ENCODE results near the gene SLC24A3. TPM values are rescaled to one million over a fixed set of nuclear protein-coding genes. Genes with fewer than 3 reads are reported as not detected.

The SLC24A3 gene
- total RNA-seq, 1 experiment from 2014 or later, result 0.34 TPM

- Histone ChIP-seq H3K27ac (no peak overlapping the region), H3K27me3 (no peaks in the 10 kb centered on the region; the same call in 1 of the 2 replicates), H3K4me3 (no peak overlapping the region), H3K4me1 (peaks cover 6% of the 10 kb centered on the region; the same call in 1 of the 2 replicates), H3K36me3 (no peaks in the 10 kb centered on the region), H3K9me3 (replicated peaks) (no peaks in the 10 kb centered on the region)
- no peak for DNase-seq
Measured at GRCh38 chr20:19378058-19378457, 165.6 kb downstream of the SLC24A3 start.

DNA sequence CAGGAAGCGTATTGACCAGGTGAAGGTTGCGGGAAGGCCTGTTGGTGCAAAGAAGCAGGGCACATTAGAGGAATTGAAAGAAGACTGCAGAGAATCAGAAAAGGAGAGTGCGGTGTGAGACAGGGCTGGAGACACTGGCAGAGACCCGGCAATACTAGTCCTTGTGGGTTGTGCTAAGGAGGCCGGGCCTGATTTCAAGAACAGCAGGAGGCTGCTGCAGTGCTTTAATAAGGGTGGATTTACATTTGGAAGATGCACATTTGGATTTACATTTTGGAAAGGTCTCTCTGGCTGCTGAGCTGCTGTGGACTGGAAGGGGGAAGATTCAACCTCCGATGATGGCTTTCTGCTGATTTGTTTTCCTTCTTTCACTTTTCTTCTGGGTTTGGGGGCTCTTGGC lies 167.8 kb downstream of the SLC24A3 start:
- no peaks in the 10 kb centered on the region for H3K36me3 ChIP-seq
- DNase-seq, result no peak
- H3K4me3 ChIP-seq, result no peak overlapping the region
- H3K27ac ChIP-seq, result no peak overlapping the region
- H3K9me3 ChIP-seq (replicated peaks), result no peaks in the 10 kb centered on the region
- peaks cover 6% of the 10 kb centered on the region; the same call in 1 of the 2 replicates for H3K4me1 ChIP-seq
- H3K27me3 ChIP-seq, result no peaks in the 10 kb centered on the region; the same call in 1 of the 2 replicates

DNA sequence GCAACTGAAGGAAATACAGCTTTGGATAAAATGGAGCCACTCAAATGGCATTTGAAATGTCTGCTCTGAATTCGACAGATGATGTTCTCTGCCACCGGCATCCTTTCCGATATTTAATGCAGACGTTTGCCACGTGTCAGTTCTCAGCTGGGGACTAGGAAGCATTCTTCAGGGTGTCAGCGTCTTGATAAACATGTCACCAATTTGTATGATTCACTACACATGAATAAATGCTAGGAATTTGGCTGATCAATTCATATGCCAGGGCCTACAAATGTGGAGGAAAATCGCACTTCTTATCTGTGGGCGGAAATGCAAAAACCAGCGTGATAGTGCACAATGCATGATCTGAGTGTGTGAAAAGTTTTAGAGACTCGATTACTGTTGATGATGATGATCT lies 169.5 kb downstream of the SLC24A3 start:
- Histone ChIP-seq H3K4me1 (no peaks in the 10 kb centered on the region), H3K36me3 (no peaks in the 10 kb centered on the region), H3K27me3 (no peaks in the 10 kb centered on the region; the same call in 1 of the 2 replicates), H3K4me3 (no peak overlapping the region), H3K9me3 (replicated peaks) (no peaks in the 10 kb centered on the region), H3K27ac (no peak overlapping the region)
- no peak for DNase-seq

DNA sequence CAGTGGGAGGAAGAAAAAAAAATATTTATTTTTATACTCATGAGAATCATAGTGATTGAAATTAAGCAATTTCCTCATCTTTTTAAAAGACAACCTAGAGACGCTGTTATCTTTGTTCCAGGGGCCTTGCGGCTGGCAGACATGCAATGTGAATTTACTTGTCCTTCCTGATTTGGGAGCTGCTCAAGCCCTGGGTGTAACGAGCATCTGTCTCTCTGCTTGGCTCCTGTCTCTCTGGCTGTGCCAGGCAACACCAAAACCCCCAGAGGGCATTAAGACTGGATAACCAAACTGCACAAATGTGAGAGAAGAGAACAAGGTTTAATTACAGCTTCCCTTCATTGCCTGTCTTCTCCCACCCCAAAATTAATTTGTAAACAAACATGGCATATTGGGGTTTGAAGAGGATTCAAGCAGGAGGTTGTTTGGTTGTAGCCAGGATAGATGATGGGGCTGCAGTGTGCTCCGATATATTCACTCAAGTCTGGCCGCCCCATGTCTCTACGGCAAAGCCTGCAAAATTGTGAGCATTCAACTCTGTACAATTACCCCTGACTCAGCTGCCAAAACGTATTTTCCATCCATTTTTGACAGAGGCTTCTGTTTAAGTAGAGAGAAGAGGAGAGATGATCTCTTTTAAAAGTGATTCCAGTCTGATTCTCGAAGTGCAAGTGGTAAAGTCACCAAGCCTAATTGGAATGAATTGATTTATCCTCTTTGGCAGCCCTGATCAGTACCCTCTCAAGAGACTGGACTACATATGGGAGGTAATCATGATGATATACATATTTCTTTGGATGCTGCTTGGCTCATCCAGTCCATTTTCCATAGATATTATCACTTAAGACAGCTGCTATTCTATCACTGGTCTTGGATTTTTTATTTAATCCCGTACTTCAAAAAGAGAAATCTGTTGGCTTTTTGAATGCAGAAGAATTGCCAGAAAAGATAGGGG lies 170.2 kb downstream of the SLC24A3 start:
- Histone ChIP-seq H3K4me3 (no peak overlapping the region), H3K27ac (no peak overlapping the region), H3K4me1 (no peaks in the 10 kb centered on the region), H3K9me3 (replicated peaks) (no peaks in the 10 kb centered on the region), H3K27me3 (no peaks in the 10 kb centered on the region), H3K36me3 (no peaks in the 10 kb centered on the region)
- DNase-seq, result no peak

GRCh38 chr20:19384940-19385339 lies 172.5 kb downstream of the SLC24A3 start:
- DNase-seq, result no peak
- no peaks in the 10 kb centered on the region; the same call in 1 of the 2 replicates for H3K9me3 ChIP-seq (replicated peaks)
- H3K27me3 ChIP-seq, result no peaks in the 10 kb centered on the region
- H3K27ac ChIP-seq, result no peak overlapping the region
- H3K4me3 ChIP-seq, result no peak overlapping the region
- H3K4me1 ChIP-seq, result no peaks in the 10 kb centered on the region
- no peaks in the 10 kb centered on the region for H3K36me3 ChIP-seq

DNA sequence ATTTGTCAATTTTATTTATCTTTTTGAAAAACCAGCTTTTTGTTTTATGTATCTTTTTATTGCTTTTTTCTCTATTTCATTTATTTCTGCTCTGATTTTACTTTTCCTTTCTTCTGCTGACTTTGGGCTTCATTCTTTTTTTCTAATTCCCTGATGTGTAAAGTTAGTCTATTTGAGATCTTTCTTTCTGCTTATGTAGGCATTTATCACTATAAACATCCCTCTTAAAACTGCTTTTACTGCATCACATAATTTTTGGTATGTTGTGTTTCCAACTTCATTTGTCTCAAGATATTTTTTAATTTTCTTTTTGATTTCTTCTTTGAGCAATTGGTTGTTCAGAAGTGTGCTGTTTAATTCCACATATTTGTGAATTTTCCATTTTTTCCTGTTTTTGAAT lies 174.8 kb downstream of the SLC24A3 start:
- H3K4me3 ChIP-seq, result no peak overlapping the region
- no peaks in the 10 kb centered on the region; the same call in 1 of the 2 replicates for H3K9me3 ChIP-seq (replicated peaks)
- H3K36me3 ChIP-seq, result no peaks in the 10 kb centered on the region
- no peaks in the 10 kb centered on the region for H3K27me3 ChIP-seq
- DNase-seq, result no peak
- no peak overlapping the region for H3K27ac ChIP-seq
- H3K4me1 ChIP-seq, result no peaks in the 10 kb centered on the region

- no peak for DNase-seq
- H3K9me3 ChIP-seq (replicated peaks), result no peaks in the 10 kb centered on the region; the same call in 1 of the 2 replicates
- H3K27me3 ChIP-seq, result no peaks in the 10 kb centered on the region
- H3K4me1 ChIP-seq, result no peaks in the 10 kb centered on the region
- no peaks in the 10 kb centered on the region for H3K36me3 ChIP-seq
- no peak overlapping the region for H3K4me3 ChIP-seq
- no peak overlapping the region for H3K27ac ChIP-seq
Measured at GRCh38 chr20:19392344-19393130, 180.1 kb downstream of the SLC24A3 start.

GRCh38 chr20:19396460-19397081 lies 184.1 kb downstream of the SLC24A3 start:
- no peaks in the 10 kb centered on the region for H3K27me3 ChIP-seq
- DNase-seq, result no peak
- no peaks in the 10 kb centered on the region for H3K9me3 ChIP-seq (replicated peaks)
- H3K27ac ChIP-seq, result no peak overlapping the region
- no peaks in the 10 kb centered on the region for H3K36me3 ChIP-seq
- H3K4me3 ChIP-seq, result no peak overlapping the region
- H3K4me1 ChIP-seq, result no peaks in the 10 kb centered on the region

- H3K4me3 ChIP-seq, result no peak overlapping the region
- H3K9me3 ChIP-seq (replicated peaks), result no peaks in the 10 kb centered on the region
- H3K27ac ChIP-seq, result no peak overlapping the region
- DNase-seq, result no peak
- no peaks in the 10 kb centered on the region for H3K36me3 ChIP-seq
- no peaks in the 10 kb centered on the region for H3K4me1 ChIP-seq
- H3K27me3 ChIP-seq, result no peaks in the 10 kb centered on the region
Measured at GRCh38 chr20:19397226-19397625, 184.8 kb downstream of the SLC24A3 start.

GRCh38 chr20:19397666-19398065 lies 185.2 kb downstream of the SLC24A3 start:
- DNase-seq, result no peak
- no peaks in the 10 kb centered on the region for H3K36me3 ChIP-seq
- H3K4me1 ChIP-seq, result no peaks in the 10 kb centered on the region
- H3K9me3 ChIP-seq (replicated peaks), result no peaks in the 10 kb centered on the region
- H3K4me3 ChIP-seq, result no peak overlapping the region
- H3K27me3 ChIP-seq, result no peaks in the 10 kb centered on the region
- H3K27ac ChIP-seq, result no peak overlapping the region

DNA sequence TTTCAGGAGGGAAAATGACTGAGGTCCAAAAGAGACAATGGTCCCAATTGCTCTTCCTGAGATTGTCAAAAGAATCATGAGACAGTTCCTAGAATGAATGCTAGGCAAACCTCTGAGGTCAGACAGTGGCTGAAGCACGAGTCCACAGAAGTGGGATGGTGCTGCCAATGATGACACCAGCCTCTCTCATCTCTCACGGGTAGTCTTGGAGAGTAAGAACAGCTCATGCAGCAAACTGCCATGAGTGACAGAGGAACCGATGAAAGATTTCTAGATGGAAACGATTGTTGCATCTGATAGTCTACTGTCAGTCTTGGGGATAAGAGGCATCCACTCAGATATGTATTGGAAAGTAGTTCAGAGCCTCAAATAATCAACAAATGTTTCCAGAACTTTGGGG lies 188.7 kb downstream of the SLC24A3 start:
- Histone ChIP-seq H3K9me3 (replicated peaks) (no peaks in the 10 kb centered on the region), H3K27me3 (no peaks in the 10 kb centered on the region), H3K4me1 (no peaks in the 10 kb centered on the region), H3K4me3 (no peak overlapping the region), H3K36me3 (no peaks in the 10 kb centered on the region), H3K27ac (no peak overlapping the region)
- DNase-seq, result no peak

DNA sequence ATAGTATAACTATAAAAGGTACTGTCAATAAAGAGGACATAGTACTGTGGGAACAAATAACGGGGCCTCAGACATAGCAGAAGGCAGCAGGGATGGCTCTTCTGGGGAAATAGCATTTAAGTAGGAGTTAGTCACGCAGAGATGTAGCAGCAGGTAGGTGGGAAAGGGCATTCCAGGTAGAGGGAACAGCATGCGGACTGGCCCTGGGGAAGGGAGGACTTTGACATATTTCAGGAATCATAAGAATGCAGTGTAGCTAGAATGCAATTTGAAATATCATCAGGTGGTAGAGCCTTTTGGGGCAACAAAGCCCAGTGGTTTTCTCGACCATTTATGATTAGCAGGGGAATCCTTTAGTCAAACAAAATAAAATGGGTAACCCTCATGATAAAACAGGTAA lies 191.1 kb downstream of the SLC24A3 start:
- H3K27ac ChIP-seq, result no peak overlapping the region
- no peaks in the 10 kb centered on the region for H3K27me3 ChIP-seq
- H3K9me3 ChIP-seq (replicated peaks), result no peaks in the 10 kb centered on the region
- no peaks in the 10 kb centered on the region for H3K4me1 ChIP-seq
- DNase-seq, result no peak
- no peaks in the 10 kb centered on the region for H3K36me3 ChIP-seq
- no peak overlapping the region for H3K4me3 ChIP-seq

- no peaks in the 10 kb centered on the region for H3K27me3 ChIP-seq
- H3K36me3 ChIP-seq, result no peaks in the 10 kb centered on the region
- H3K27ac ChIP-seq, result no peak overlapping the region
- no peak overlapping the region for H3K4me3 ChIP-seq
- no peaks in the 10 kb centered on the region for H3K9me3 ChIP-seq (replicated peaks)
- no peaks in the 10 kb centered on the region for H3K4me1 ChIP-seq
- DNase-seq, result no peak
Measured at GRCh38 chr20:19404826-19405225, 192.4 kb downstream of the SLC24A3 start.

GRCh38 chr20:19405958-19406357 lies 193.5 kb downstream of the SLC24A3 start:
- no peak overlapping the region for H3K4me3 ChIP-seq
- H3K9me3 ChIP-seq (replicated peaks), result no peaks in the 10 kb centered on the region
- no peak overlapping the region for H3K27ac ChIP-seq
- no peaks in the 10 kb centered on the region for H3K4me1 ChIP-seq
- H3K36me3 ChIP-seq, result no peaks in the 10 kb centered on the region
- DNase-seq, result no peak
- H3K27me3 ChIP-seq, result no peaks in the 10 kb centered on the region

GRCh38 chr20:19406381-19406780 lies 193.9 kb downstream of the SLC24A3 start:
- H3K4me3 ChIP-seq, result no peak overlapping the region

More at GRCh38 chr20:19406381-19406780, 193.9 kb downstream of the SLC24A3 start:
- Histone ChIP-seq H3K9me3 (replicated peaks) (no peaks in the 10 kb centered on the region), H3K4me1 (no peaks in the 10 kb centered on the region), H3K36me3 (no peaks in the 10 kb centered on the region), H3K27me3 (no peaks in the 10 kb centered on the region), H3K27ac (no peak overlapping the region)
- no peak for DNase-seq

All from SJCRH30 (cell line).